Measurements from ENCODE around the gene ZDHHC11. TPM values are rescaled to one million over a fixed set of nuclear protein-coding genes. Genes with fewer than 3 reads are reported as not detected.

ZDHHC11 gene
- total and polyA plus RNA-seq, 9 donors, result 1.1 to 25.6 (median 4.7) TPM

DNA sequence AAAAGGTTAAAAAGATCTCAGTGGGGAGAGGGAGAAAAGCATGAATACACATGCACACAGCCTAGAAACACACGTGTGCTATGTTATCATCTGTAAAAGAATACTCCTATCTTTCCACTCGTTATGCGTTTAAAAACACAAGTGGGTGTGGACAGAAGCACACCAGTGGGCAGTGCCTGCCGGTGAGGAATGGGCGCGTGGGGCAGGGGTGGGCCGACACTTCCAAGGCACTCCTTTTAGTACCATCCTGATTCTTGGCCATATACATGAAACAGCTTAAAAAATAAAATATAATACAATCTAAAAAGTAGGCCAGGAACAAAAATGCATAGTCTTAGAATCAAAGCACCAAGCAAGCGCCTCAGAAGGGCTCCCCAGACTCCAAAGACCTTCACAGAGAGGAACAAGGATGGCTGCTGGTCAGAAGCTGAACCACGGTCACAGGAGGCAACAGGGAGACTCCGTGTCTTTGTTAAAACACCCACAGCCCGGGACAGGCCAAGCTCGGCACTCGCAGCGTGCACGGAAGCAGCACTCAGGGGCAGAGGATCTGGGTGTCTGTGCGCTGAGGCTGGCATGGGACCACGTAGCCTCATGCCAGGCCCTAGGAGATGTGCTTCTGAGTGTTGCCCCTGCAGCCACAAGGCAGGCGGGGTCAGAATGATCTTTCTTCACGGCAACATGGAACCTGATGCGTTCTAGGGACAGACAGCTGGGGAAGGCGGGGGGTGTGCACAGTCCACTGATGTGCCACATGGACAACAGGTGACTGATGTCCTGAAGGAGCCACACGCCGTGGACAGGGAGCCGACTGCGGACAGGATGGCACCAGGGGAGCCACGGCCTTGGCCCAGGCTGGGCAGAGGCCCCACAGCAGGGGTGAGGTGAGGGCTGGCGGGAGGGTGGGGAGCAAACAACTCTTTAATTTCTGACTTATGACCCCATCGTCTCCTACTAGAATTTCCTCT lies 25.9 kb upstream of the ZDHHC11 start:
- Histone ChIP-seq H3K36me3 (no peaks in the 10 kb centered on the region), H3K27ac (no peak overlapping the region), H3K9me3 (no peaks in the 10 kb centered on the region), H3K27me3 (no peaks in the 10 kb centered on the region), H3K4me1 (ENCODE audit: insufficient read depth) (no peaks in the 10 kb centered on the region), H3K4me3 (no peak overlapping the region)
- TF ChIP-seq POLR2A (IDR thresholded peaks at IDR 0.05) (no peak), EP300 (IDR thresholded peaks at IDR 0.05) (no peak)
- TF ChIP-seq, protein P1, sequence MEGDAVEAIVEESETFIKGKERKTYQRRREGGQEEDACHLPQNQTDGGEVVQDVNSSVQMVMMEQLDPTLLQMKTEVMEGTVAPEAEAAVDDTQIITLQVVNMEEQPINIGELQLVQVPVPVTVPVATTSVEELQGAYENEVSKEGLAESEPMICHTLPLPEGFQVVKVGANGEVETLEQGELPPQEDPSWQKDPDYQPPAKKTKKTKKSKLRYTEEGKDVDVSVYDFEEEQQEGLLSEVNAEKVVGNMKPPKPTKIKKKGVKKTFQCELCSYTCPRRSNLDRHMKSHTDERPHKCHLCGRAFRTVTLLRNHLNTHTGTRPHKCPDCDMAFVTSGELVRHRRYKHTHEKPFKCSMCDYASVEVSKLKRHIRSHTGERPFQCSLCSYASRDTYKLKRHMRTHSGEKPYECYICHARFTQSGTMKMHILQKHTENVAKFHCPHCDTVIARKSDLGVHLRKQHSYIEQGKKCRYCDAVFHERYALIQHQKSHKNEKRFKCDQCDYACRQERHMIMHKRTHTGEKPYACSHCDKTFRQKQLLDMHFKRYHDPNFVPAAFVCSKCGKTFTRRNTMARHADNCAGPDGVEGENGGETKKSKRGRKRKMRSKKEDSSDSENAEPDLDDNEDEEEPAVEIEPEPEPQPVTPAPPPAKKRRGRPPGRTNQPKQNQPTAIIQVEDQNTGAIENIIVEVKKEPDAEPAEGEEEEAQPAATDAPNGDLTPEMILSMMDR (IDR thresholded peaks at IDR 0.05), result no peak
- WGBS, 3 donors, result 85 to 90% (median 86%) methylated on average over 28 of the region's 28 CpGs
- no peak for DNase-seq
- intact Hi-C loops (cut with DNase I), result no loop called here

GRCh38 chr5:875931-876330 lies 25.1 kb upstream of the ZDHHC11 start:
- no peaks in the 10 kb centered on the region for H3K9me3 ChIP-seq
- H3K4me3 ChIP-seq, result no peak overlapping the region
- no peaks in the 10 kb centered on the region for H3K4me1 ChIP-seq (ENCODE audit: insufficient read depth)
- no peaks in the 10 kb centered on the region for H3K36me3 ChIP-seq
- no peak for TF ChIP-seq EP300 (IDR thresholded peaks at IDR 0.05)
- TF ChIP-seq, protein P1 (IDR thresholded peaks at IDR 0.05), result no peak
- TF ChIP-seq POLR2A (IDR thresholded peaks at IDR 0.05), result no peak
- 93 to 95% (median 95%) methylated on average over 24 of the region's 24 CpGs for WGBS, 3 donors
- peak in 1 of 5 donors; percentile 16 for DNase-seq
- no peaks in the 10 kb centered on the region for H3K27me3 ChIP-seq
- no peak overlapping the region for H3K27ac ChIP-seq
- intact Hi-C loops (cut with DNase I), result no loop called here

- no peaks in the 10 kb centered on the region for H3K27me3 ChIP-seq
- H3K4me1 ChIP-seq (ENCODE audit: insufficient read depth), result no peaks in the 10 kb centered on the region
- DNase-seq, result no peak
- H3K9me3 ChIP-seq, result no peaks in the 10 kb centered on the region
- H3K27ac ChIP-seq, result no peak overlapping the region
- no peak overlapping the region for H3K4me3 ChIP-seq
- H3K36me3 ChIP-seq, result no peaks in the 10 kb centered on the region
- TF ChIP-seq POLR2A (IDR thresholded peaks at IDR 0.05) (no peak), EP300 (IDR thresholded peaks at IDR 0.05) (no peak)
- TF ChIP-seq, protein P1 (IDR thresholded peaks at IDR 0.05), result no peak
- 79 to 84% (median 79%) methylated on average over 8 of the region's 8 CpGs for WGBS, 3 donors
- intact Hi-C loops (cut with DNase I), result no loop called here
Measured at GRCh38 chr5:873328-873727, 22.5 kb upstream of the ZDHHC11 start.

- Histone ChIP-seq H3K4me1 (ENCODE audit: insufficient read depth) (no peaks in the 10 kb centered on the region), H3K27me3 (no peaks in the 10 kb centered on the region), H3K27ac (no peak overlapping the region), H3K36me3 (no peaks in the 10 kb centered on the region), H3K9me3 (no peaks in the 10 kb centered on the region), H3K4me3 (no peak overlapping the region)
- DNase-seq, result no peak
- intact Hi-C loops (cut with DNase I), result no loop called here
- WGBS, 3 donors, result 80 to 88% (median 83%) methylated on average over 10 of the region's 10 CpGs
- TF ChIP-seq EP300 (IDR thresholded peaks at IDR 0.05) (no peak), POLR2A (IDR thresholded peaks at IDR 0.05) (no peak)
- TF ChIP-seq, protein P1 (IDR thresholded peaks at IDR 0.05), result no peak
Measured at GRCh38 chr5:872301-872700, 21.5 kb upstream of the ZDHHC11 start.
